Brain microvascular endothelial cell (primary cell): ENCODE data around the gene TP53.
"Not testable (repeated sequence)": the region's sequence is repeated elsewhere in the genome, so short reads cannot be mapped to it uniquely, and the experiment has no call there.

Experiments used
- DNase-seq: peaks from one replicate; pipeline ENCODE4 v3.0.0-alpha.2; 2020
- H3K27ac ChIP-seq: fragments of 250-450 bp; sonication (Bioruptor Pico); 2 replicates; pipeline ENCODE4 v1.5.1; 2020; ENCODE audit warnings: mild to moderate bottlenecking, moderate library complexity
- H3K27me3 ChIP-seq: fragments of 250-450 bp; sonication (Bioruptor Pico); replicated peaks from 2 replicates; pipeline ENCODE4 v1.5.1; 2020; ENCODE audit warnings: mild to moderate bottlenecking
- H3K36me3 ChIP-seq: fragments of 250-450 bp; sonication (Bioruptor Pico); replicated peaks from 2 replicates; pipeline ENCODE4 v1.5.1; 2020; ENCODE audit warnings: mild to moderate bottlenecking
- H3K4me3 ChIP-seq: 2 replicates; pipeline ENCODE4 v1.5.1; 2011; ENCODE audit warnings: low read depth, mild to moderate bottlenecking, control low read depth, low read length, moderate library complexity
- CTCF ChIP-seq: IDR thresholded peaks from 2 replicates; pipeline ENCODE4 v1.5.1; 2011; ENCODE audit warnings: low read depth, mild to moderate bottlenecking, moderate library complexity, low read length, control low read depth, inconsistent platforms; ENCODE audit errors: missing control alignments
- in situ Hi-C: cut with HindIII; loops from 2 replicates; pipeline ENCODE4 v1.10.0; 2017; ENCODE audit warnings: low sequenced_read_pairs, low pct_ligation_motif_present

The TP53 gene

DNA sequence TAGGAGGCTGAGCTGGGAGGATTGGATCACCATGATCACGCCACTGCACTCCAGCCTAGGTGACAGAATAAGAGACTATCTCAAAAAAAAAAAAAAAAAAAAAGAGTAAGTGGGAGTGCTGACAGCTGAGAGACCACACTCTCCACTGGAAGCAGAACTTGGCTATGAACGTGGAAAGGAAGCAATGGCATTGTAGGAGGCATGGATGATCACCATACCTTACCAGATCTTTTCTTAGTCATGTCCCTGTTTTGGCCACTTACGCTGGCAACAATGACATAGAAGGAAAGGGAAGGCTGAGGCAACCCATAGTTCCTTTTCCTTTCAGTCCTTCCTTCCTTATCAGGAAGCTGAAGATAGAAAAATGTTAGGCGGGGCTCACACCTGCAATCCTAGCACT lies 40.3 kb downstream of the TP53 start:
- Histone ChIP-seq H3K27me3 (peaks cover 12% of the 10 kb centered on the region), H3K36me3 (no peaks in the 10 kb centered on the region), H3K27ac (no peak overlapping the region), H3K4me3 (no peak overlapping the region)
- no peak for TF ChIP-seq CTCF
- in situ Hi-C loops: no loop called here
- DNase-seq: no peak

DNA sequence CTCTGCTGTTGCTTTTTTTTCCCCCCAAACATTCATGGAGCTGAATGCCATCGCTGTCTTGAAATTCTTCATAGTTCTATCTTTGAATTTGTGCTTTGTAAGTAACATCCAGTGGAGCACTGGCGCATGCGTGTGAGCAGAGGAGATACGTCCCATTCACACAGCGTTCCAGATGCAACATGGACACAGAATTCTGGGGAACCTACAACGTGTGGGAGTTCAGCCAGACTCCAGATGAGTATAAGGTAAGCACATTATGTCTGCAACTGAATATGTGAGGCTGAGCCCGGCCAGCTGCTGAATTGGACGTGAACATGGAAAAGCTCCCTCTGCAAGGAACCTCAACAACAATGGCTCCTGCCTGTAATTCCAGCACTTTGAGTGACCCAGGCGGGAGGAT lies 40.8 kb downstream of the TP53 start:
- TF ChIP-seq CTCF: no peak
- Histone ChIP-seq H3K4me3 (no peak overlapping the region), H3K27me3 (peaks cover 6% of the 10 kb centered on the region), H3K27ac (no peak overlapping the region), H3K36me3 (no peaks in the 10 kb centered on the region)
- in situ Hi-C loops: no loop called here
- no peak for DNase-seq

- no peaks in the 10 kb centered on the region for H3K27me3 ChIP-seq
- no peak overlapping the region for H3K4me3 ChIP-seq
- H3K27ac ChIP-seq: no peak overlapping the region
- in situ Hi-C loops: no loop called here
- no peak for TF ChIP-seq CTCF
- H3K36me3 ChIP-seq: no peaks in the 10 kb centered on the region
- no peak for DNase-seq
Measured at GRCh38 chr17:7644775-7645174, 42.5 kb downstream of the TP53 start.

DNA sequence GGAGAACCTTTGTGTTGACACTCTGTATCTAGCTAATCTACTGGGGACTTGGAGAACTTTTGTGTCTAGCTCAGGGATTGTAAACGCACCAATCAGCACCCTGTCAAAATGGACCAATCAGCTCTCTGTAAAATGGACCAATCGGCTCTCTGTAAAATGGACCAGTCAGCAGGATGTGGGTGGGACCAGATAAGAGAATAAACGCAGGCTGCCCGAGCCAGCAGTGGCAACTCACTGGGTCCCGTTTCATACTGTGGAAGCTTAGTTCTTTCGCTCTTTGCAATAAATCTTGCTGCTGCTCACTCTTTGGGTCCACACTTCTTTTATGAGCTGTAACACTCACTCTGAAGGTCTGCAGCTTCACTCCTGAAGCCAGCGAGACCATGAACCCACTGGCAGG lies 45.7 kb downstream of the TP53 start:
- H3K36me3 ChIP-seq, H3K4me3 ChIP-seq, in situ Hi-C loops, DNase-seq, H3K27ac ChIP-seq, H3K27me3 ChIP-seq: not testable (repeated sequence)

DNA sequence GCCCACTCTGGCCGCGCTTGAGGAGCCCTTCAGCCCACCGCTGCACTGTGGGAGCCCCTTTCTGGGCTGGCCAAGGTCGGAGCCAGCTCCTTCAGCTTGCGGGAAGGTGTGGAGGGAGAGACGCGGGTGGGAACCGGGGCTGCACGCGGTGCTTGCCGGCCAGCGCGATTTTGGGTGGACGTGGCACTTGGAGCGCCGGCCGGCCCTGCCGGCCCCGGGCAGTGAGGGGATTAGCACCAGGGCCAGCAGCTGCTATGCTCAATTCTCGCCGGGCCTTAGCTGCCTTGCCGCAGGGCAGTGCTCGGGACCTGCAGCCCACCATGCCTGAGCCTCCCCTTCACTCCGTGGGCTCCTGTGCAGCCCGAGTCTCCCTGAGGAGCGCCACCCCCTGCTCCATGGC lies 46.5 kb downstream of the TP53 start:
- H3K27ac ChIP-seq: no peak overlapping the region
- no peaks in the 10 kb centered on the region for H3K36me3 ChIP-seq
- H3K27me3 ChIP-seq: no peaks in the 10 kb centered on the region
- no peak for DNase-seq
- H3K4me3 ChIP-seq: no peak overlapping the region
- in situ Hi-C loops: no loop called here
- no peak for TF ChIP-seq CTCF

DNA sequence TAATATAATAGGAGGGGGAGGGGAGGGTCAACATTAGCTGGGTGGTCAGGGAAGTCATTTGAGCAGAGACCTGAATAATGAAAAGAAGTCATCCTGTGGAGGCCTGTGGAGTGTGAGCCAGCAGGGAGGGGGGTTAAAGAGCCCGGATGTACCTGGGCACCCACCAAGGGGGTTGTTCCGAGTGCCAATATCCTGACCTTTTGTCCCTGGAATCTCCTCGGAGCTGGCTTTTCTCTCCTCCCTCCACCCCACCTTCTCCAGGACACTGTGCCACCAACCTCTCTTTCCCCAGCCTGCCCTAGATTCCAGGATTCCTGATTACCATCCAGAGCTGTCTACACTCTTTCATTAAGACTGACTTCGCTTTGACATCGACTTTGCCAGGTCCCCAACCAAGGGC lies 51.1 kb downstream of the TP53 start:
- no peaks in the 10 kb centered on the region for H3K27me3 ChIP-seq
- TF ChIP-seq CTCF: no peak
- no peaks in the 10 kb centered on the region for H3K36me3 ChIP-seq
- no peak overlapping the region for H3K27ac ChIP-seq
- in situ Hi-C loops: no loop called here
- H3K4me3 ChIP-seq: no peak overlapping the region
- no peak for DNase-seq
